IPS-NIHi7 (cell line): ENCODE measurements around the gene MLN.

Source experiments
- DNase-seq: peaks from one replicate; pipeline ENCODE4 v3.0.0; 2012; ENCODE audit warnings: mixed read lengths; ENCODE audit errors: extremely low spot score

MLN gene

DNA sequence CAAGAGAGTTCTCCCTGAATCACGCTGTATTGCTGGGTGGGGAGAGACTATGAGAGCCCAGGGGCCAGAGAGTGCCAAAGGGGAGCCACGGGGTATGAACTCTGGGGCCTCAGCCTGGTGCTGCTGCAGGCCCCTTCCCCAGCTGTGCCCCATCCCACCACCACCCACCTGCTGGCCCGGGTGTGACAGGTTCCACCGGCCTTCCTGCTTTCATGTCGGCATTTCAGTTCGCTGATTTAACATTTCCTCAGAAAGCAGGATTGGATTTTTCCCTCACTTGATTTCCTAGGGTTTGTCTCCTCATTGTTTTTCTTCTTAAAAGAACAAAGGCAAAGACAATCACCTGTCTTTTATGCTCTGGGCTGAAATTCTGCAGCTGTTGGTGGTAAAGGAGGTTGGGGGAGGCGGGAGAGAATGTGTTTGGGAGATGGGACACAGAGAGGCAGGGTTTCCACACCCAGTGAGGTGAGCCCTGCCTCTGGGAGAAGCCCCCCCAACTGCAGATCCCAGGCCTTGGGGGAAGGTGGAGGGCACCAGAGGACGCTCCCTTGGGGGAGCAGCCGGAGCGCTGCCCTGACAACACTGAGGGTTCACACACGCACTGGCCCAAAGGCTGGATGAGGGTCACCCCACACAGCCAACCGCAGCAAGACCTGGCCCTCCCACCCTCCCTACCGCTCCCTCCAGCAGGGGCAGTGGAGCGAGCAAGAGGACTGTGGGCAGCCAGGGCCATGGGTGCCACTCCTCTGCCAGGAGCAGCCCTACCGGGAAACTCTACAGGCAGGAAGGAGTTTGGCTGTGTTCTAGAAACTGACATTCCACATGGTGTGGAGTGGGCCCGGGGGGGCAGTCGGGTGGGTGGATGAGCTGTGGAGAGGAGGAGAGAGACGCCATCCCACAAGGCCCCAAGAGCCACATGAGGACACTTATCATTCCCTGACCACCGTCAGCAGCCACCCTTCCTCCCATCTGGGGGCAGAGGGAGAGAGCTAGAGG is 10.5 kb upstream of the MLN start:
- no peak for DNase-seq

DNA sequence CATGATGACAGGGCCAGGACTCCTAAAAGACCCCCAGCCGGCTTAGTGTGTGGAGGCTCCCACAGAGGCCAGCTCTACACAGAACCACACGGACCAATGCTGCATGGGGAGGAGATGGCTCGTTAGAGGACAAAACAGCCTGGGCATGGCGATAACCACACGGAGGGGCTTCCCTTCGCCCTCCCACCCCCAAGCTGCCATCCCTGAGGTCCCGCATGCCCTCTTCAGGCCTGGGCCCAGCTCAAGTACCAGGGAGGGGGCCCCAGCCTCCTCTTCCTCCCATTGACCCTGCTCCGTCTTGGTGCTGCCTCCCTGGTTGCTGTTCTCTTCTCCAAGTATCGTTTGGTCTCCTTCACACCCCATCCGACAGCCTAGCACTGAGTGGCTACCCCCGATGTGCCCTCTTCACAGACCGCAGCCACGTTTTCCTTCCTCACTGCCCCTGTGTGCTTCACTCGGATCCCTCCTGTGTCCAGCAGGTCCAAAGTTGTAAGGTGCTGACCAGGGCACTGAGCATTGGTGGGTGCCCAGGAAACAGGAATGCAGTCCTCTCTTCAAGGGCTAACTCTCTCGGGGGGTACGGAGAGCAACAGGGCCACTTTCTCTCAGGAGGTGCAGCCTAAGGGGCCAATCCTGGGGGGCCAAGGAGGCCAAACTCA is 9.6 kb upstream of the MLN start:
- DNase-seq = no peak

DNA sequence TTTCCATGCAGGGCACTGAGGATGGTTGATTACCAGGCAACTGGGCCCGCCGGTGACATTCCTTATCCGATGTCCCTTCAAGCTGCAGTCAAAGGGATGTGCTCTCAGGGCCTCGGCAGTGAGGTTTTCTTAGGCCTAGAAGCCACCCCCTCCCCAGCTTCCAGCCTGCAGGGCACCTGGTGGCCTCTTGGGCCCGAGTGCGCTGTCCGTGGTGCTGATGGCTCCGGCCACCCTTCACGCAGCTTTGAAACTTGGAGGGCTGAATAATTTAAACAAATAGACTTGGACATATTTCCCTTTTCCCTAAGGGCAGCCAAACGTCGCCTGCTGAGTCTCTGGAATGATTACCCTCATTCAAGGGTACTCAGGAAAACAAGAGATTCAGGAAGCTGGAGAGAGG is 8.9 kb upstream of the MLN start:
- DNase-seq = peak; percentile 87

DNA sequence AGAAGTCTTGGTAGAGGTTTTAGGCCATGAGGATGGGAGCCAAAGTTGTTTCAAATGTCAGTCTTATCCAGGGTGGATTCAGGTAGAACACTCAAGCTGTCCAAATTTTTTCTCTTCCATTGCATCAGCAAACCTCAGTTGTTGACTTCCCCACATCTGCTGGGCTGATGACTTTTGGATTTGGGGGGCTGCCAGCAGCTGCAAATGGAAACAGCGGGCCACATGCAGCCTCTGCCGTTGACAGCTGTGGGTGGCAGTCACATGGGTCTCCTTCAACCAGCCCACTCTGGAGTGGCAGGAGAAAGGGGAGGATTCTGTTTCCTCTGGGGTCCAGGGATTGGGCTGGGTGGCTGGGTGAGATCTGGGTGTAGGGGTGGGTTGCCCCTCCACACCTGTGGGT is 5.8 kb upstream of the MLN start:
- no peak for DNase-seq

DNA sequence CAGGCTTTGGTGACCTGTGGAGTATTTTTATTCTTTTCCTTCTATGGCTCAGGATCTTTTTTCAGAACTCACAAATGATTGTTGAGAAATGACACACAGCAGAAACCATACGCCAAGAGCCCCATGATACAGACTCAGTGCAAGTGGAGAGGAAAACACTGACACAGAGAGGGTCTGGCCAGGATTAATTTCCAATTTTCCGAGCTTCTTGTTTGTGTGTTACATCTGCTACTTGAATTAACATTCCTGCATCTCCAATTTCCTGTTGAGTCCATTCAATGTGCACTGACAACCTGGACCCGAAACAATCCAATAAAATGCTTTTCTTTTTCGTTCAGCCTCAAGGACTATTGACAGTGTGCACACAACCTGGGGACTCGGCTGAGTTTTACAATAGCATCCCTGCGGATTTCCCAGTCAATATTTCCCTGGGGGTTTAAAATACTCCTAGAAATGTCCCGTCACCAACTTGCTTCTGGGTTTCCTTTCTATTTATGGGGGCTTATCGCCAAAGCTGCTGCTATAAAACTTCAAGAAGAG is 4.9 kb upstream of the MLN start:
- DNase-seq = no peak

DNA sequence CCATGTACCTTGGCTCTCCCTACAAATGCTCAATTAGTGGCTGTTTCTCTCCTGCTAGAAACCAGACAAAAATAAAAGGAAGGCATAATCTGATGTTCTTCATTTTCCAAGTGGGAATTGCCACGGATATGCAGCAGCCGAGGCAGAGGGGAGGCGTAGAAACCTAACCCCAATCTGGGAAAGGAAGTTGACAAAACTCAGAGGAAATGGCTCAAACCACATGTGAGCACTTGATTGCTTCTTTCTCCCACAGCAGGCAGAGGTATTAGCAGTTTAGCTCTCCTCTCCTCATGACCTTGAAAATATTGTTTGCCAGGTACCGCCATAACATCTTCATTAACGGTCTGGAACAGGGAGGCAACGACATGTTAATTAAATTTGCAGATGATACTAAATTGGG is 3.8 kb upstream of the MLN start:
- no peak for DNase-seq

DNA sequence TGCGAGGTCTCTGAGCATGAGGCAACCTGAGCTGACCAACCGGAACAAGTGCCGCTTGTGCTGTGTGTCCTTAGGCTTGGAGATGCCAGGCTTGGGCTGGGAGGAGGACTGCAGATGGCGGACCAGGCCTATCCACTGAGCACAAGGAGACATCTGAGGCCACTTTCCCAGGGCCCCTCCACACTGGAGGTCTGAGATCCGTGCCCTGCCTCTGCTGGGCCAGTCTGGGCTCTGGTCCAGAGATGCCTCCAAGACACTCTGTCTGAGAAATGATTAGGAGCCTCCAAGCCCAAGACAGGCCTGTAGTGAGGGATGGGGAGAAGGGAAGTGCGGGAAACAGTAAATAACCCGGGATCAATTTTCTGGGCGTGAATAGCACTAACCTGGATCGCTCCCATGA is 3.0 kb upstream of the MLN start:
- DNase-seq = no peak

DNA sequence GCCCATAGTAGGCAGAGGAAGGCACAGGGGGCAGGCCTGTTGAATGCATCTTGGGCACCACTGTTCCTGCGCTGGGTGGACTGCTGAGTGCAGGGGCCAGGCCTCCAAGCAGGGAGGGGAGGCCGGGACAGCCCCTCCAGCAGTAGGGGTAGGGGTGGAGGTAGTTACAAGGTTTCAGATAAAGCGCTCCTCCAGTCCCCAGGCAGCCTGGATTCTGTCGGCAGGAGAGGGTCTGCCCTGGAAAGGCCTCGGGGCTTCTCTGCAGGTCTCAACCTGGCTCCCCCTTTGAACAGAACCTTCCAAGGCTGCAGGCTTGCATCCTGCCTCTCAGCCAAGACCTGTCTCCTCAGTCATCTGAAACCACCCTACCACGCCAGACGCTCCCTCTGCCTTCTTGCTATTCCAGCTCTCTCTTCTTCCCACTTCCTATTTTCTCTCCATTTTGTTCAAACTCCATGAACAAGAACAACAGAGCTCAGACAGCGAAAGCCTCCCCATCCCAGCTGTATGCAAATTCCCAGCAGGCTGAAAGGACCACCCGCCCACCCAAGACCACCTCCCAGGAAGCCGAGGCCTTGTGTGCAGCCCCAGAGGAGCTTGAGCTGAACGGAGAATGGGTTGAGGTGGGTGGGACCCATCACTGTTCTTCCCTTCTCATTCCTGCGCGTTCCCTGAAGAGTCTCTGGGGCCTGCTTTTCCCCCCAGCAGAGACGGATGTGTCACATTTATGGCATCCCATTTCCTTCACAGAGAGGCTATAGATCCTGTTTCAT is 1.4 kb downstream of the MLN start:
- DNase-seq = no peak

DNA sequence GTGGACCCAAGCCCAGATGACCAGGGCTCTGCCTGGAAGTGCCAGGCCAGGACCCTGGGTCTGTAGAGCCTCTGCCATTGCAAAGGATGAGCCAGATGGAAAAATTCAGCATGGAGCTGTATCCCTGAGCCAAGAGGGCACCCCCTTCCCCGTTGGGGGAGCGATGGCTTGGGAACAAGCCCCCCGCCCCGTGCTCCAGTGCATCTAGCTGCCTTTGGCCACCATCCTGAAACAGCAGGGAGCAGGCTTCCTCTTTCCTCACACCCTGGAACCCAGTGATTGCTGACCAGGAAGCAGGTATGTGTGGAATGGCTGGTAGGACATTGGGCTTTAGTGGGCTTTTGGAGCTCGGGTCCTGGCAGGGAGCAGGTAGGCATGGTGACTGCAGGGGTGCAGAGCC is 2.2 kb downstream of the MLN start:
- DNase-seq = no peak

DNA sequence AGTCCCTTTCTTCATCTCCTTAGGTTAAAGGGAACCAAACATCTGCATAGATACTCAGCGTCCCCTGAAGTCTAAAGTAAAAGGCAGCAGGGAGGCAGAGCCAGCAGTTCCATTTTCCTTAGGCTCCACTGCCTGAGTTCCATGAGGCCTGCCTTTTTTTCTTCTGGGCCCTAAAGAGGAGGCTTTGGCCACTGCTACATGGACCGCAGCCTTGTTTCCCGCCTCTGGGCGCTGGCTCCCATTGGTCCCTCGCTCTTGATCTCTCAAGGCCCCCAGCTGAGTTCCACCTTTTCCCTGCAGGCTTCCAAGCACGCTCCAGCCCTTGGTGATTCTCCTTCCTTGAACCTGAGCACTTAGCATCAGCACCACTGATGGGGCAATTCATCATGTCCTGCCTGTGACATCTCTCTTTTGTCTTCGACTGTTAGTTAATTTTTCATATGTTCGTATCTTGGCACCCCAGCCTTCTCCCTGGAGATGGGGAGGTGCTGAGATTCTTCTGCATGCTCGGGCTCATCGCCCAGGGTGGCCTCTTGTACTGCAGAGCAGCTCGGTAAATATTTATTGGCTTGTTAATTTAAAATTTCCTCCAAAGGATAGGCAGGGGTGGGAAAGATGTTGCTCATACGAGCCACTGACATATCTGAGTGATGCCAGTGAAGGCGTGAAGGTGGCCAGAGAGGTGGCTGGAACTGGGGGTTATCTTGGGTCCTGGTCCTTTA is 3.4 kb downstream of the MLN start:
- no peak for DNase-seq

DNA sequence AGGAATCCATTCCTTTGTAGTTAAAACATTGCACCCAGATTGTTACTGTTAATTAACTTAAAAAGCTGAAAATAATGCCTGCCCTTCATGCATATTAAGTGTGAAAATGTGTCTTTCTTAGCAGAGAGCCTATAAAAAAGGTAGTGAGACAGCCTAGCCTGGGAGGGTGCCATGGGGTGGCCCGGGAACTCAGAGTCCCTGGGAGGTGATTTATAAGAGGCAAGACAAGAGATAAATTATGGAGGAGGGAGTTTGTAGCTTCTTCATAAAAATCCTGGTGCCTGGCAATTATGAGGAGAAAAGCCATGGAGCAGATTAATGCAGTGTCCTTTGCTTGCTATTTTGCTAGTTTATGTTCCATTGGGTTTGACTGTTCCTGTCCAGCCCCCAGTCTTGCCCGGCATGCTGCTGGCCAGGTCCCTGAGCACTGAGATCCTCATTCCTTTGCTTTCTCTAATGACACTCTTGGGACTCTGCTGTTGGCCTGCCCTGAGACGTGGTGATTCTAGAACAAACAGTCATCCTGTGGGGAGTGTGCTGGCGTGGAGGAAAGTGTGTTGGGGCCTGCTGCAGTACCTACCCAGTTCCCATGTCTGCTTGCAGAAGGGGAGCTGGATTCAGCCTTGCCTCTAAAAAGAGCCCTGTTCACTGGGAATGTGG is 4.2 kb downstream of the MLN start:
- no peak for DNase-seq

DNA sequence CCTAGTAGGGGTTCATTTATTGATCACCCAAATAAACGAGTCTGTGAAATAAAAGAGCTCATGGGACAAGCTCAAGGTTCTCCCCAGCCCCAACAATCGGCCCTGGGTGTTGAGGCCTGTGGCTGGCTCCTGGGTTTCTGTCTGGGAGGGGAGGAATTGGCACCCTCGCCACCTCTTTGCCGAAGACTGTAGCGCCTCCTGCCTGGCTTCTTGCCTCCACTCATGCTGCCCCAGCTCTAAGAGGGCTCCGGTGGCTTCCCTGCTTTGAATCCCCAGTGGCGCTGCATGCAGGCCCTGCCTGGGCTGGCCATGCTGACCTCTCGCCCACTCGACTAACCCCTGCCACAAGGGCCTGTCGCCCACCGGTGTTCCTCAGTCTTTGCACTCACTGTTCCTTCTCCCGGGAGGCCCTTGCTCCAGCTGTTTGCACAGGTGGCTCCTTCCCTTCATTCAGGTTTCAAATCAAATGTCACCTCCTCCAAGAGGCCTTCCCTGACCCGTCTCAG is 5.4 kb downstream of the MLN start:
- no peak for DNase-seq

DNA sequence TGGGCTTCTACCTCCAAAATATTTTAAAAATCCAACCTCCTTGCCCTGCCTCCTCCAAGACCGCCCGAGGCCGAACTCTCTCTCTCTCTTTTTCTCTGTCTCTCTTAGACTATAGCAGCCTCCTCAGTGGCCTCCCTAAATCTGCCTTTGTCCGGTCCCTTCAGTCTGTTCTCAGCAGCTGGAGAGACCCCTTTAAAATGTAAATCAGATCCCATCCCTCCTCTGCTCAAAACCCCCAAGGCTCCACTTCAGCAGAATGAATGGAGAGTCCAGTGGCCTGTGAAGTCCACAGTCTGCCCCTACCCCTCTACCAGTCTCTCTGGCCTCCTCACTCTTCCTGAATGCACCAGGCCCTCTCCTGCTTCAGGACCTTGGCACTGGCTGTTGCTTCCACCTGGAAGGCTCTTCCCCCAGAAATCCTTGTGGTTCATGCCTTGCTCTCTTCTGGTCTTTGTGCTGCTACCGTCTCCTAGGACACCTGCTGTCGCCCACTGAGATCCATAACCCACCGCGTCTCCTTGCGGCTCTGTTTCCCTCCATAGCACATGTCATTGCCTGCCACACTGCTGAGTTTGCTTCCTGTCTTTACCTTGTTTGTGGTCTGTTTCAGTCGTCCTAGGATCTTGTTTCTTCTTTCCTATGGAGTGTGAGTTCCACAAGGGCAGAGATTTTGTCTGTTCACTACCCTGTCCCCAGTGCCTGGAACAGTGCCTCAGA is 6.0 kb downstream of the MLN start:
- DNase-seq = no peak

DNA sequence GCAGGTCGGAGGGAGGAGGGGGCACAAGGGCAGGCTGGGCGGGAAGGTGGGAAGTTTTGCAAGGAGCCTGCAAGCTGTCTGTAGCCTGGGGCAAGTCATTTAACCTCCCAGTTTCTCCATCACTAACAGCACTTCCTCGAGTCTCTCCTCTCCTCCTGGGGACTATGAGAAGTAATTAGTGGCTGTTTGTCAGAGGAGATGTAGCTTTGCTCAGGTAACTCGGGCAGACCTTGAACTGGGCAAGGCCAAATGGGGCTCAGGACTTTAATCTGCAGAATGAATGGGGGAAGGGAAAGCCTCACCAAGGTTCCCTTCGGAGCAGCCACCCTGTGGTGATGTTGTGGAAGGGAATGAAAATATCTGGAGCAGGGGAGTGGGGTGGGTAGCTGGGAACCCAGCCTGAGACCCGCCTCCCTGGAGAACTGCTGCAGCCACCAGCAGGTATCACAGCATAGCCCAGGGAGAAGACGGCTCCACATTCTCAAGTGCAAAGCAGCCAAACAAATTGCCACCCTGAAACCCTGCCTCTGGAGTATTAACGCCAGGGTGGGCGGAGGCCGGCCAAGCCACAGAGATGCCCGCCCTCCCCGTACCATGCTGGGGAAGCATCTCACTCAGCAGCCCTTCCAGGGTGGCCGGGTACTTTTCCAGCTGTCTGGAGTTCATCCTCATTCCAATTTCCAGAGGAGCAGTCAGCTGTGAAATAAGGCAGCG is 8.7 kb downstream of the MLN start:
- peak; percentile 57 for DNase-seq

DNA sequence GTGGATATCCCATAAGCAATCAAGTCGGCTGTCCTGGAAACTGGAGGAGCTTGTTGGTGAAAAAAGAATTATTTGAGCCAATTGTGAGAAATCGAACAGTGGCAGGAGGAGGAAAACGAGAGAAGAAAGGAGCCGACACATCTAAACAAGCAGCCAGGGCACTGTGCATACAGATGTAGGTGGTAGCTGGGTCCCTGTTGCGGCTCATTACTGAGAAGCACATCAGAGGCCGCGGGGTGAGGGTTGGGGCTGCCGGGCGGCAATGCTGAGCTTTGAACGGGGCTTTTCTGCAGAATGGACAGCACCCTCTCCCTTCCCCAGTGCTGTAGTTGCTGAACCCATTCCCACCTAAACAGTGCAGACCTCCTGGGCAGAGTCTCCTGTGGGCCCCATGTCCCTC is 10.8 kb downstream of the MLN start:
- no peak for DNase-seq

DNA sequence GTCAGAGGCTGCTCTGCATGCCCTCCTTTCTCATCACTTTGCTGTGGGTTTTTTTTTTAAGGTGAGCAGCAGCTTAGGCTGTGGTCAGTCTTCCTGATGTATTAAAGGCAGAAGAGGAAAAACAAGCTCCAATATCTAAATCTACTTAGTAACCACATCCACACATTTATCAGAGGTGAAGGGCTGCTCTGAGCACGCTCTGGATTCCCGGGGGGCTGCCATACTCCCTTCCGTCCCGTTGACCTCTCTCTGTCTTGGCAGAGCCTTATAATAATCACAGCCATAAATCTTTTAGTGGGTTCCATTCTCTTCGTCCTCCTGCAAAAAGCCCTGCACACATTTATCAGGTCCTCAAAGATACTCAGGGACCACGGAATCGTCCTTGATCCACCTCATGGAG is 12.2 kb downstream of the MLN start:
- no peak for DNase-seq

DNA sequence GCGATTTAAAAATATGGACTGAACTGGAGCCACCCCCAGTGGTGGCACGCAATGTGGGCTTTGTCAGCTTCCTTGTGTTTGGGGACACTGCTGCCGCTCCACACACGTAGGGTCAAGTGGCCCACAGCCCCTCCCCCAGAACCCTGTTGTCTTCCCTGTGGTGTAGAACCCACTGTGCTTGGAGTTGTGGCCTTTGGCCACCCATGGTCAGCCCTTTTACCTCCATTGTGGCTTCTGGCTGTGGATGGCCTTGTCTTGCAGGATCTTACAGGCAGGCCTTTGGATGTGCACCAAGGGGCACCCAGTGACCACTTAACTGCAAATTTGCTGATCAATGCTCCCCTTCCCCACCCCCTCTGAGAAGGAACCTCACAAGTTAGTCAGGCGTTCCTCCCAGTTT is 12.9 kb downstream of the MLN start:
- no peak for DNase-seq

DNA sequence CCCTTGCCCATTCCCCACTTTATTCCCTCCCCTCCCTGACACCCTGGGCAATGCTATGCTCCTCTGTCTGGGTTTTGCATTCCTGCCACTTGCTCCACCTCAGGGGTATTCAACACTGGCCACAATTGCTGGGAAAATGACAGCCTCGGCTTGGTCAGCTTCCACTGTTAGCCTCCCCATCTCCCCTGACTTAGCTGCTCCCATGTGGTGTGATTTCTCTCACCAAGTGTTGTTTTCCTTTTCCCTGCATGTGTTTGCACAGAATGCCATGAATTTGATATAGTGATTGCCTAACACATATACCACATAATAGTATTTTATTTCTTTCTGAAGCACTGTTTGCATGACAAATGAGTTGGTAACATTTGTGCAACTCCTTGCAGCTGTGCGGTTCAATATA is 13.4 kb downstream of the MLN start:
- DNase-seq = no peak

DNA sequence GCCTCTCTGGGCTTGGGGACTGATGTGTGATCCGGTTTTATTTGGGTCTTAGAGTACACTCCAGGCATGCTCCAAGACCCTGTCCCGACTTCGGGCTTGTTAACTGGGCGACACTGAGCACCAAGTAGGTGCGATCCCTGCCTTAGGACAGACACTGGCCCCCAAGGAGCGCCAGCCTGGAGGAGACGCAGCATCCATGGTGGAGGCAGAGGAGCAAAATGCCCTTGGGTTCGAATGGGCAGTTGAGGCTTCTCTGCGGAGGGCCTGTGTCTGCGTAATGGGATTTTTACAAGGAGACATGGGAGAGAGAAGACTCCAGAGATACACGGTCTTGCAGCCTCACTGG is 14.3 kb downstream of the MLN start:
- no peak for DNase-seq
